ENCODE results near the gene CAMTA1.

The CAMTA1 gene

GRCh38 chr1:7584643-7585042, 799.4 kb downstream of the CAMTA1 start:
- Histone ChIP-seq H3K9me3 (ENCODE audit: insufficient read depth, low read length) (no peaks in the 10 kb centered on the region), H3K36me3 (ENCODE audit: low read length) (no peaks in the 10 kb centered on the region), H3K79me2 (ENCODE audit: insufficient read depth, low read length) (no peaks in the 10 kb centered on the region), H3K27ac (ENCODE audit: low read depth, low read length) (no peak overlapping the region), H3F3A (ENCODE audit: insufficient read depth) (no peaks in the 10 kb centered on the region), H4K20me1 (ENCODE audit: low read depth, low read length) (no peaks in the 10 kb centered on the region), H3K4me3 (ENCODE audit: insufficient read depth, low read length, poor library complexity, severe bottlenecking) (no peak overlapping the region), H3K4me2 (ENCODE audit: low read depth, low read length, poor library complexity, severe bottlenecking) (no peak overlapping the region), H2AFZ (ENCODE audit: low read depth, low read length, severe bottlenecking) (no peak overlapping the region), H3K9ac (ENCODE audit: low read length) (no peak overlapping the region), H3K27me3 (ENCODE audit: low read length) (no peaks in the 10 kb centered on the region), H3K9me2 (replicated peaks; ENCODE audit: insufficient read depth, low read length) (no peaks in the 10 kb centered on the region)
- TF ChIP-seq EZH2phosphoT487 (conservative IDR thresholded peaks at IDR 0.05; ENCODE audit: low read length) = no peak
- no peak for TF ChIP-seq CTCF (IDR thresholded peaks at IDR 0.05; ENCODE audit: insufficient read depth, low read length, poor library complexity, severe bottlenecking)

GRCh38 chr1:7585216-7585907, 800.1 kb downstream of the CAMTA1 start:
- H3K36me3 ChIP-seq (ENCODE audit: low read length) = no peaks in the 10 kb centered on the region
- no peaks in the 10 kb centered on the region for H3K9me3 ChIP-seq (ENCODE audit: insufficient read depth, low read length)
- no peak overlapping the region for H3K27ac ChIP-seq (ENCODE audit: low read depth, low read length)
- H3K4me3 ChIP-seq (ENCODE audit: insufficient read depth, low read length, poor library complexity, severe bottlenecking) = no peak overlapping the region
- TF ChIP-seq CTCF (IDR thresholded peaks at IDR 0.05; ENCODE audit: insufficient read depth, low read length, poor library complexity, severe bottlenecking) = no peak
- H3K9me2 ChIP-seq (replicated peaks; ENCODE audit: insufficient read depth, low read length) = no peaks in the 10 kb centered on the region
- no peaks in the 10 kb centered on the region for H3F3A ChIP-seq (ENCODE audit: insufficient read depth)
- no peak overlapping the region for H2AFZ ChIP-seq (ENCODE audit: low read depth, low read length, severe bottlenecking)
- no peak overlapping the region for H3K4me2 ChIP-seq (ENCODE audit: low read depth, low read length, poor library complexity, severe bottlenecking)
- no peak overlapping the region for H3K9ac ChIP-seq (ENCODE audit: low read length)
- H4K20me1 ChIP-seq (ENCODE audit: low read depth, low read length) = no peaks in the 10 kb centered on the region
- no peaks in the 10 kb centered on the region for H3K27me3 ChIP-seq (ENCODE audit: low read length)
- H3K79me2 ChIP-seq (ENCODE audit: insufficient read depth, low read length) = no peaks in the 10 kb centered on the region

GRCh38 chr1:7586031-7586941, 801.0 kb downstream of the CAMTA1 start:
- Histone ChIP-seq H3F3A (ENCODE audit: insufficient read depth) (no peaks in the 10 kb centered on the region), H3K4me3 (ENCODE audit: insufficient read depth, low read length, poor library complexity, severe bottlenecking) (no peak overlapping the region), H3K9ac (ENCODE audit: low read length) (no peak overlapping the region), H3K36me3 (ENCODE audit: low read length) (no peaks in the 10 kb centered on the region), H3K27ac (ENCODE audit: low read depth, low read length) (no peak overlapping the region), H3K9me3 (ENCODE audit: insufficient read depth, low read length) (no peaks in the 10 kb centered on the region), H3K27me3 (ENCODE audit: low read length) (no peaks in the 10 kb centered on the region), H3K4me2 (ENCODE audit: low read depth, low read length, poor library complexity, severe bottlenecking) (no peak overlapping the region), H2AFZ (ENCODE audit: low read depth, low read length, severe bottlenecking) (no peak overlapping the region), H3K9me2 (replicated peaks; ENCODE audit: insufficient read depth, low read length) (no peaks in the 10 kb centered on the region), H3K79me2 (ENCODE audit: insufficient read depth, low read length) (no peaks in the 10 kb centered on the region), H4K20me1 (ENCODE audit: low read depth, low read length) (no peaks in the 10 kb centered on the region)
- TF ChIP-seq EZH2phosphoT487 (conservative IDR thresholded peaks at IDR 0.05; ENCODE audit: low read length) (no peak), CTCF (IDR thresholded peaks at IDR 0.05; ENCODE audit: insufficient read depth, low read length, poor library complexity, severe bottlenecking) (no peak)

All from SU-DHL-6 (cell line).